NCI-H187 treated with DMSO at 0.1 percent for 48 hours (cell line): ENCODE results near the gene COL5A2.

Experiments
- DNase-seq: peaks from one replicate; lab custom pipeline; 2025; lab: John Stamatoyannopoulos, UW

The COL5A2 gene

DNA sequence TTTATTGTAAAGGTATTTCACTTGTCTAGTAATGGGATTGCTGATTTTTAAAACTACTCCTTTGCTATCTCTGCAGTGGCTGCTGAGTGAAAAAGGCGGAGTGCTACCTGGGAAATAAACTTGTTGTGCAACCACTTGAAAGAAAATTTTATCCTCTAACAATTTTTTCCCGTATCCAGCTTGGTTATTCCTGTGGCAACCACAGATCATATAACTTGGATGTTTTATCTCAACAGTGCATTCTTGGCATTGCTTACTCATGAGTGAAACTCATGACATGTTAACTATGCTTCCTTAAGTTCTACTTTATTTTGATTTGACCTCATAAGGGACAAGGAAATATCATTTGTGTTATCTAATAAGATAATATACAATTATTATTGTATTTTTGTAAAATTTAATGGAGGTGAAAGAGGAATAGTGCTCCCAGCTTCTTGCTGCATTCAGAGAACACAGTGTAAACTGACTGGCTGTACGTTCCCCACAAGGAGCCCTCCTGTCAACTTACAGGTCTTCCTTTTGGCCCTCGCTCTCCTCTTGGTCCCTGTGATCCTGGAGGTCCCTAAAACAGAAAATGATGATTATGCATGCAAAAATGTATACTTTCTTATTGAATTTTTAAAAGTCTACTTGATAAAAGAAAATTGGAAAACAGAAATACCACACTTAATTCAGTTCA lies 82.7 kb downstream of the COL5A2 start:
- no peak for DNase-seq

DNA sequence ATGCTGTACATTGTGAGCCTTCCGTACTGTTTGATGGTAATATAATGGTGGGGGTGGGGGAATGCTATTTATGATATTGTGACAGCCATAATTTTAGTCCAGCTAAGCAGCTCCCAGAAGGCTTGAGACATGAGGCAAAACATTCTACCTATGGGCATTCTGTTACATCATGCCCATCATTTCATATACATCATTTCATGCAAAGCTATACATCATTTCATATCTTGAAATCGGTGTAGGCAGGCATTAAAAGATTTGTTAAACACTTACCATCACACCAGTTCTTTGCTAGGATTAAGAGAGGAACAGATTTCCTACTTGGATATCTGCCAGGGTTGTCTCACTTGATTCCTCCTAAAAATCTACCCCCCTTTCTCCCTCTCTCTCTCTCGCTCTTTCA lies 84.5 kb downstream of the COL5A2 start:
- no peak for DNase-seq

DNA sequence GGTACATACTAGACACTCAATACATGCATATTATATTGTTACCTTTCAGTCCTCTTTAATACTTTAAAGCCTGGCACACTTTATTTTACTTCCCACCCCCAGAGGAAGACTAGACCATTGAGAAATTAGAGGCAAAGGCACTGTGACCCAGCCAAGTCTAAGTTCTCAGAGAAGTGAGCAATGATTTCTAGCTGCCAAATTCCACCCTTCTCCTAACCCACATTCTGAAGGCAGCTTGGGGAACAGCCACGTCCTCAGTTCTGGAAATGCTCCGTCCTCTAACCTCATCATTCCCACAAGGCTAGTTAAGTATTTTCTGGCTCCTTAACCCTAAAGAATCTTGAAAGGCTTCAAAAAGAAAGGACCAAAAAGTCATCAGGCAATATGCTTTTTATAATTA lies 86.6 kb downstream of the COL5A2 start:
- DNase-seq: no peak

- DNase-seq: no peak
Measured at GRCh38 chr2:189091253-189091652, 88.3 kb downstream of the COL5A2 start.

GRCh38 chr2:189088591-189089205 lies 90.9 kb downstream of the COL5A2 start:
- DNase-seq: no peak

- DNase-seq: no peak
Measured at GRCh38 chr2:189086710-189087109, 92.9 kb downstream of the COL5A2 start.

DNA sequence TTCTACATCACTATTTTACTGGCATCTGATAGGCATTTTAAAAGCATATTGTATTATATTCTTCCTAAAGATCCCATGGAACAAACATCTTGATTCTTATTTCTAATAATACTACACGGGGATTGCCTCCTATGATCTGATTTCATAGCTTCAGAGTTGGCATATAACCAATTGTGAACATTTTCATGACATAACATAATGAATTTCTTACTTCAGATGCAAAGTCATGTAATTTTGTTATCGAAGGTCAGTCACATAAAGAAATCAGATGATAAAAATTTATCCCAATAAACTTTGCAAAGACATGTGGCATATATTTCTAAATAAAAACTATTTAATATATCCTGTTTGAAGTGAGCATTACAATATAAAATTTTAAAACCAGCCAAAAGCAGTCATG lies 93.3 kb downstream of the COL5A2 start:
- no peak for DNase-seq

GRCh38 chr2:189083606-189084005 lies 96.0 kb downstream of the COL5A2 start:
- DNase-seq: no peak

- no peak for DNase-seq
Measured at GRCh38 chr2:189083106-189083505, 96.5 kb downstream of the COL5A2 start.

- DNase-seq: no peak
Measured at GRCh38 chr2:189082376-189082975, 97.1 kb downstream of the COL5A2 start.

GRCh38 chr2:189076572-189076971 lies 103.0 kb downstream of the COL5A2 start:
- DNase-seq: no peak

DNA sequence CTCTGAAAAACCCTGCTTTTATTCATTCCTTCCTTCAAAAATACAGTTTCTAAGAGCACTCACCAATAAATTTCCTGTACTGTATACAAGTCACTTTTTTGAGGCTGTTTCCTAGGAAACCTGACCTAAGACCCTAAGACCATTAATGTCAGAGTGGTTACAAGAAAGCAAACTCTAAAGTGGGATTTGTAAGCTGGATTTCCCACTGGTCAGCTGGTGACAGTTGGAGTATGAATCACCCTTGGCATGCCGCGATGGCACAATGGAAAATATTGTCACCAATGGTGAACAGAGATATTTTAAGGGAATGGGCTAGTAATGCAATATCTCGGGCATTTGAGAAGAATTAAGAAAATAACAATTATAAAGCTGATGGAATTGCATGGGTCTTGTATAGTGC lies 103.4 kb downstream of the COL5A2 start:
- no peak for DNase-seq

- DNase-seq: no peak
Measured at GRCh38 chr2:189074506-189074905, 105.1 kb downstream of the COL5A2 start.

- DNase-seq: no peak
Measured at GRCh38 chr2:189072036-189072435, 107.5 kb downstream of the COL5A2 start.

DNA sequence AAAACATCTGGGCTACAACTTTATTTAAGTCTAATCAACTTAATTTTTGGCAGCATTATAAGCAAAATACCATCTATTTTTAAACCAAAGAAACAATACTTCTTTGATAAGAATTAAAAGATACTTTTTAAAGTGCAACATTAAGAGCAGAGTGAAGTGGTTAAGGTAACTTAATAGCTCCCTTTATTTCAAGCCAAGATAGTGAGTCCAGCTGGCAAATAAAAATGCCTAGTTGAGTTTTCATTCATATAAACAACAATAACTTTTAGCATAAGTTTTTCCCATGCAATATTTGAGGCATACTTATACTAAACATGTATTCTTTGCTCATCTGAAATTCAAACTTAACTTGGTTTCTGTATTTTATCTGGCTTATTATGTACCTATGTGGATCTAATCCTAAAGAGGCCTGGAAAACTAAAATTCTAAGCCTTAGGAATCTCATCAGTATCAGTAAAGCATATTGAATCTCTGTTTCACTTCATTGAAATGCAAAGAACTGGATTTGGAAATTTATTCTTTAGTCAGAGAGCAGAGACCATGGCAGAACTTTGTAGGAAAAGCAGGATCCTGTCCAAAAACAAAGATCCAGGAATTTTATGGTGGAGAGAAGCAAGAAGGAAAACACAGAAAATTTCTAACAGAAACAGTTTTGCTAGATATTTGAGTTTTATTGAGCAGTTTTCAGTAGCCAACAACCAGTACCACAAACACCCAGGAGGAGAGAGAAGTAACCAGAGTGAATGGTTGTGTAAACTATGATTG lies 109.5 kb downstream of the COL5A2 start:
- no peak for DNase-seq

DNA sequence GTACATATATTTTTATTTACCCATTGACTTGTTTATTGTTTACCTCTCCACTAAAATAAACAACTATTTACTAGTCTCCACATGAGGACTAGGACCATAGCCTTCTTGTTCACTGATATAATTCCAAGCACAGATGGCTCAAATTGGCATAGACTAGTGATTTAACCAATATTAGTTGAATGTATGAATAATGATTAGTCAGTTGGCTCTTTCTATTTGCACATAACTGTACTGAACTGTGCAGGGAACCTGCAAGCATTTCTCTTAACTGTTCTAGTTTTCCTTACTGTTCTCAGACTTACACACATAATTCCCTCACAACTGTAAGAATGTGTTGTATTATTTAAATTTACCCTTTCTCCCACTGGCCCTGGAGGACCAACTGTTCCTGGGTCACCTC lies 113.5 kb downstream of the COL5A2 start:
- DNase-seq: no peak

DNA sequence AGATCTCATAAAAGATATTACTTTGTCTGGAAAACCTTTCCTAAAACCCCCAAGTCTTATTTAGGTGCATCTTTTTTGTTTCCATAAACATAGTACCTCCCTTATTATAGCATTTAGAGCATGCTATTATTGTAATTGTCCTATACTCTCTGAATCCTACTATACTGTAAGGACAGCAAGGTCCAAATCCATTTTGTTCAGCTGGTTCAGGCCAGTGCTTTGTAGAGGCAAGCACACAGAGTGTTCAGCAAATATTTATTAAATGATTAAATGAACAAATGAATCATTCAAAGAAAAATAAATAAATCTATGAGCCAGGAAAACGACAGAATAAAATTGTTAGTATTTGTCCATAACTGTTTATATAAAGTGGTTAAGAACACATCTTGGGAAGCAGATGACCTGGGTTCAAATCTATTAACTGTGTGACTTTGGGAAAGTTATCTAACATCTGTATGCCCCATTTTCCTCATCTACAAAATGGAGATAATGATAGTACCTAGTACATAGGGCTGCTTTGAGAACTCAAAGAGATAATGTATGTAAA lies 119.4 kb downstream of the COL5A2 start:
- DNase-seq: no peak

DNA sequence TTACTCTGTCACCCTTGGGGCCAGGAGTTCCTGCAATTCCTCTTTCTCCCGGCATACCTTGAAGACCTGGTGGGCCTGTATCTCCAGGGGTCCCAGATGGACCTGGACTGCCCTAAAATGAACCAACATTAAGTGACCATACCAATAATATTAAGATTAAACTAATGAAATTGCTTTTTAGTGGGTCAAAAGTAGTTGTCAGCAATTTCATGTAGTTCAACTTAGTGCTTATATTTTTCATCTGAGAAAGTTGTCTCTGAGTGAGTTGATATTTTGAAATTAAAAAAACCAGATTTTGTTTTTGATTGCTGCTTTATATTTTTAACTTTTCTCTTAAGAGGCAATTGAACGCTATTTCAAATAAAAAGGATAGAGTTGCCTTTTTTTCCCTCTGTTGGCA lies 122.2 kb downstream of the COL5A2 start:
- no peak for DNase-seq

GRCh38 chr2:189056200-189057106 lies 123.1 kb downstream of the COL5A2 start:
- no peak for DNase-seq

DNA sequence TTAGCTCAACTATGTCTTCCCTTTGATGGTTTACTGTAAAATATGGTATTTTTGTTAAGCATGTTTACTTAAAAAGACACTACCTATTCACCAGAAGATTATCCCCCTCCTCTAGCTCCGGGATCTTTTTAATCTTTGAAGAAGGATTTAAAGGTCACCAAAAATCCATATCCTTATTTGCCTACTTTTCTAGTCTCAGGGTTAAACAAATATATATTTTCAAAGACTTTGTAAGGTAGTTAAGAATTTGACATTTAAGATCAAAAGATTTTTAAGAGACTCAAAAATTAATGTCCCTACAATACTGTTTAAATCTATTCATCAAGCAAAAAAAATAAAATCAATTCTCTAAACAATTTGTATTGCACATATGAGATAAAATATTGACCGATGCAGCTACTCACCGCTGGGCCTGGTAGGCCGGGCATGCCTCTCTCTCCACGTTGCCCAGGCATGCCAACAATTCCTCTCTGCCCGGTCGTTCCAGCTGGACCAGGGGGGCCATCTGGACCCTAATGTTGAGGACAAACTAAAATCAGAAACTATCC lies 129.3 kb downstream of the COL5A2 start:
- no peak for DNase-seq

GRCh38 chr2:189049709-189050164 lies 129.8 kb downstream of the COL5A2 start:
- DNase-seq: no peak
